HEK293T (cell line): Measurements from ENCODE around the gene AQP7.

Source experiments
- ARNT ChIP-seq: fragments of 450-650 bp; IDR thresholded peaks from 2 replicates; pipeline ENCODE4 v1.6.1; 2017; ENCODE audit warnings: mild to moderate bottlenecking
- BHLHE40 ChIP-seq: fragments of 450-650 bp; IDR thresholded peaks from 2 replicates; pipeline ENCODE4 v1.6.1; 2016; ENCODE audit warnings: mild to moderate bottlenecking, moderate library complexity, borderline replicate concordance
- ELF4 ChIP-seq: fragments of 450-650 bp; IDR thresholded peaks from 2 replicates; pipeline ENCODE4 v1.6.1; 2017; ENCODE audit warnings: antibody characterized with exemption
- FOXA1 ChIP-seq: fragments of 450-650 bp; IDR thresholded peaks from 2 replicates; pipeline ENCODE4 v1.6.1; 2016; ENCODE audit warnings: mild to moderate bottlenecking
- FOXK2 ChIP-seq: fragments of 450-650 bp; IDR thresholded peaks from 2 replicates; pipeline ENCODE4 v1.6.1; 2016; ENCODE audit warnings: mild to moderate bottlenecking
- FOXM1 ChIP-seq: fragments of 450-650 bp; IDR thresholded peaks from 2 replicates; pipeline ENCODE4 v1.6.1; 2017; ENCODE audit warnings: mild to moderate bottlenecking, borderline replicate concordance
- HDGF ChIP-seq: fragments of 450-650 bp; IDR thresholded peaks from 2 replicates; pipeline ENCODE4 v1.6.1; 2017; ENCODE audit warnings: antibody characterized with exemption, borderline replicate concordance
- L3MBTL2 ChIP-seq: fragments of 450-650 bp; conservative IDR thresholded peaks from 2 replicates; pipeline ENCODE4 v1.6.1; 2016; ENCODE audit warnings: mild to moderate bottlenecking
- LEF1 ChIP-seq: fragments of 450-650 bp; IDR thresholded peaks from 2 replicates; pipeline ENCODE4 v1.6.1; 2017; ENCODE audit warnings: mild to moderate bottlenecking, borderline replicate concordance
- PKNOX1 ChIP-seq: fragments of 450-650 bp; IDR thresholded peaks from 2 replicates; pipeline ENCODE4 v1.6.1; 2016
- SP1 ChIP-seq: fragments of 450-650 bp; IDR thresholded peaks from 2 replicates; pipeline ENCODE4 v1.6.1; 2017
- SUZ12 ChIP-seq: fragments of 450-650 bp; IDR thresholded peaks from 2 replicates; pipeline ENCODE4 v1.6.1; 2016; ENCODE audit warnings: mild to moderate bottlenecking
- TARDBP ChIP-seq: fragments of 450-650 bp; IDR thresholded peaks from 2 replicates; pipeline ENCODE4 v1.6.1; 2016
- ZNF384 ChIP-seq: fragments of 450-650 bp; IDR thresholded peaks from 2 replicates; pipeline ENCODE4 v1.6.1; 2016

- TF ChIP-seq SUZ12 = no peak
- TF ChIP-seq FOXA1 = no peak
- TF ChIP-seq PKNOX1 = no peak
- TF ChIP-seq FOXK2 = no peak
- TF ChIP-seq L3MBTL2 = no peak
- TF ChIP-seq FOXM1 = no peak
- no peak for TF ChIP-seq ARNT
- no peak for TF ChIP-seq ELF4
- TF ChIP-seq SP1 = no peak
- no peak for TF ChIP-seq BHLHE40
- TF ChIP-seq ZNF384 = no peak
- TF ChIP-seq TARDBP = no peak
- TF ChIP-seq LEF1 = no peak
- no peak for TF ChIP-seq HDGF
These were observed 47.6 kb downstream of the AQP7 start for GRCh38 chr9:33354651-33355211.
